Activated naive CD4-positive, alpha-beta T cell treated with anti-CD3 and anti-CD28 coated beads, Interleukin-2, amount 50 U/mL, for 24 hours (primary cell): ENCODE measurements around the gene PCBP2.

Source experiments
- H3K27ac Mint-ChIP-seq: one replicate; pipeline ENCODE4 v1.8.0; 2021; ENCODE audit warnings: mild to moderate bottlenecking, mixed read lengths
- H3K27me3 Mint-ChIP-seq: one replicate; pipeline ENCODE4 v1.8.0; 2021; ENCODE audit warnings: mixed read lengths
- H3K36me3 Mint-ChIP-seq: one replicate; pipeline ENCODE4 v1.8.0; 2021; ENCODE audit warnings: mixed read lengths
- H3K4me1 Mint-ChIP-seq: one replicate; pipeline ENCODE4 v1.8.0; 2021; ENCODE audit warnings: mixed read lengths
- H3K4me3 Mint-ChIP-seq: one replicate; pipeline ENCODE4 v1.8.0; 2021; ENCODE audit warnings: mild to moderate bottlenecking, mixed read lengths
- H3K9me3 Mint-ChIP-seq: one replicate; pipeline ENCODE4 v1.8.0; 2021; ENCODE audit warnings: mixed read lengths

Gene PCBP2

GRCh38 chr12:53523131-53523530, 71.2 kb downstream of the PCBP2 start:
- no peak overlapping the region for H3K27ac Mint-ChIP-seq

GRCh38 chr12:53524476-53524875, 72.6 kb downstream of the PCBP2 start:
- Mint-ChIP-seq H3K9me3 (no peaks in the 10 kb centered on the region), H3K27me3 (no peaks in the 10 kb centered on the region), H3K4me1 (no peaks in the 10 kb centered on the region), H3K36me3 (peaks cover 7% of the 10 kb centered on the region), H3K4me3 (no peak overlapping the region), H3K27ac (no peak overlapping the region)

More at GRCh38 chr12:53523131-53523530, 71.2 kb downstream of the PCBP2 start:
- no peaks in the 10 kb centered on the region for H3K9me3 Mint-ChIP-seq
- H3K4me1 Mint-ChIP-seq: no peaks in the 10 kb centered on the region
- no peak overlapping the region for H3K4me3 Mint-ChIP-seq
- peaks cover 7% of the 10 kb centered on the region for H3K36me3 Mint-ChIP-seq
- H3K27me3 Mint-ChIP-seq: no peaks in the 10 kb centered on the region

GRCh38 chr12:53530061-53530460, 78.2 kb downstream of the PCBP2 start:
- H3K27me3 Mint-ChIP-seq: no peaks in the 10 kb centered on the region
- H3K4me1 Mint-ChIP-seq: no peaks in the 10 kb centered on the region
- H3K27ac Mint-ChIP-seq: no peak overlapping the region
- H3K9me3 Mint-ChIP-seq: no peaks in the 10 kb centered on the region
- H3K36me3 Mint-ChIP-seq: peaks cover 12% of the 10 kb centered on the region
- H3K4me3 Mint-ChIP-seq: no peak overlapping the region
